22Rv1 (cell line): ENCODE data around the gene PPM1H.

ENCODE experiments used
- CTCF ChIP-seq: fragments of 450-650 bp; IDR thresholded peaks from 2 replicates; pipeline ENCODE4 v1.5.1; 2017; ENCODE audit warnings: mild to moderate bottlenecking
- ZFX ChIP-seq: fragments of 450-650 bp; IDR thresholded peaks from 2 replicates; pipeline ENCODE4 v1.6.1; 2017; ENCODE audit warnings: antibody characterized with exemption, borderline replicate concordance

- TF ChIP-seq CTCF (no peak), ZFX (no peak)
Observed at GRCh38 chr12:62934239-62934798, 631 bp downstream of the PPM1H start.
